Measurements from ENCODE around the gene PCNT. TPM values are rescaled to one million over a fixed set of nuclear protein-coding genes. Genes with fewer than 3 reads are reported as not detected.

The PCNT gene
- total RNA-seq, 1 donor from 2014 or later, result 11.1 TPM

GRCh38 chr21:46397211-46397905, 73.4 kb downstream of the PCNT start:
- DNase-seq (ENCODE audit: low read depth), result no peak
- FAIRE-seq, result no peak

GRCh38 chr21:46397993-46398392, 74.0 kb downstream of the PCNT start:
- Histone ChIP-seq H3K27me3 (ENCODE audit: control insufficient read depth, insufficient read depth, low read length) (no peaks in the 10 kb centered on the region), H3K36me3 (ENCODE audit: control insufficient read depth, insufficient read depth, low read length) (peaks cover 16% of the 10 kb centered on the region), H3K4me3 (ENCODE audit: low read depth, low read length) (no peak overlapping the region)
- TF ChIP-seq, protein P1, sequence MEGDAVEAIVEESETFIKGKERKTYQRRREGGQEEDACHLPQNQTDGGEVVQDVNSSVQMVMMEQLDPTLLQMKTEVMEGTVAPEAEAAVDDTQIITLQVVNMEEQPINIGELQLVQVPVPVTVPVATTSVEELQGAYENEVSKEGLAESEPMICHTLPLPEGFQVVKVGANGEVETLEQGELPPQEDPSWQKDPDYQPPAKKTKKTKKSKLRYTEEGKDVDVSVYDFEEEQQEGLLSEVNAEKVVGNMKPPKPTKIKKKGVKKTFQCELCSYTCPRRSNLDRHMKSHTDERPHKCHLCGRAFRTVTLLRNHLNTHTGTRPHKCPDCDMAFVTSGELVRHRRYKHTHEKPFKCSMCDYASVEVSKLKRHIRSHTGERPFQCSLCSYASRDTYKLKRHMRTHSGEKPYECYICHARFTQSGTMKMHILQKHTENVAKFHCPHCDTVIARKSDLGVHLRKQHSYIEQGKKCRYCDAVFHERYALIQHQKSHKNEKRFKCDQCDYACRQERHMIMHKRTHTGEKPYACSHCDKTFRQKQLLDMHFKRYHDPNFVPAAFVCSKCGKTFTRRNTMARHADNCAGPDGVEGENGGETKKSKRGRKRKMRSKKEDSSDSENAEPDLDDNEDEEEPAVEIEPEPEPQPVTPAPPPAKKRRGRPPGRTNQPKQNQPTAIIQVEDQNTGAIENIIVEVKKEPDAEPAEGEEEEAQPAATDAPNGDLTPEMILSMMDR (IDR thresholded peaks at IDR 0.05; ENCODE audit: insufficient read depth, low read length, severe bottlenecking), result no peak
- no peak for FAIRE-seq
- no peak for DNase-seq (ENCODE audit: low read depth)

More at GRCh38 chr21:46397211-46397905, 73.4 kb downstream of the PCNT start:
- TF ChIP-seq, protein P1 (IDR thresholded peaks at IDR 0.05; ENCODE audit: insufficient read depth, low read length, severe bottlenecking), result no peak
- Histone ChIP-seq H3K36me3 (ENCODE audit: control insufficient read depth, insufficient read depth, low read length) (peaks cover 12% of the 10 kb centered on the region), H3K4me3 (ENCODE audit: low read depth, low read length) (no peak overlapping the region), H3K27me3 (ENCODE audit: control insufficient read depth, insufficient read depth, low read length) (no peaks in the 10 kb centered on the region)

DNA sequence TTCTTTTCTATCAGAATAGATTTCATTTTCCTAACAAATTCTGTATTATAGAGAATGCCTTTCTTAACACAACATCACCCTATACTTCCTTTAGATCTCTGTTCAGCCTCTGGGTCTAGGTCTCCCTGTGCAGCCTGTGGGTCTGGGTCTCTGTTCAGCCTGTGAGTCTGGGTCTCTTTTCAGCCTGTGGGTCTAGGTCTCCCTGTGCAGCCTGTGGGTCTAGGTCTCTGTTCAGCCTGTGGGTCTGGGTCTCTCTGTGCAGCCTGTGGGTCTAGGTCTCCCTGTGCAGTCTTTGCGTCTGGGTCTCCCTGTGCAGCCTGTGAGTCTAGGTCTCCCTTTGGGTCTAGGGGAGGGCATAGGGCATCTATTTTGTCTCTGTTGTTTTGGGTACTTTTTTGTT, 75.2 kb downstream of the PCNT start:
- Histone ChIP-seq H3K36me3 (ENCODE audit: control insufficient read depth, insufficient read depth, low read length) (peaks cover 16% of the 10 kb centered on the region), H3K4me3 (ENCODE audit: low read depth, low read length) (no peak overlapping the region), H3K27me3 (ENCODE audit: control insufficient read depth, insufficient read depth, low read length) (no peaks in the 10 kb centered on the region)
- DNase-seq (ENCODE audit: low read depth) (no peak), FAIRE-seq (peak; percentile 95)
- TF ChIP-seq, protein P1 (IDR thresholded peaks at IDR 0.05; ENCODE audit: insufficient read depth, low read length, severe bottlenecking), result no peak

DNA sequence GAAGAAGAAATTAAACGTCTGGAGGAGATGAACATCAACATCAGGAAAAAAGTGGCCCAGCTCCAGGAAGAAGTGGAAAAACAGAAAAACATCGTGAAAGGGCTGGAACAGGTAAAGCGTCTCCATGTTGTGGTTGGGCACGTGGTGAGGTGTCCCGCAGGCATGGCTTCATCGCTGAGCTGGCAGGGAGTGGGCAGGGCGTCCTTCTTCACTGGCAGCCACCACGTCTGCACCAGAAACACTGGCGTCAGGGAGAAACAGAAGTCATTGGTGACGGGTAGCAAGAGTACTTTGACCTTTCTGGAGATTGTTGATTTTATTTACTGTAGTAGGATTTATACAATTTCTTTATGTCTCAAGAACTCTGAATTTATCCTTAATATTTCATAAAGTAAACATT, 75.7 kb downstream of the PCNT start:
- Histone ChIP-seq H3K27me3 (ENCODE audit: control insufficient read depth, insufficient read depth, low read length) (no peaks in the 10 kb centered on the region), H3K4me3 (ENCODE audit: low read depth, low read length) (no peak overlapping the region), H3K36me3 (ENCODE audit: control insufficient read depth, insufficient read depth, low read length) (peaks cover 16% of the 10 kb centered on the region)
- no peak for FAIRE-seq
- TF ChIP-seq, protein P1 (IDR thresholded peaks at IDR 0.05; ENCODE audit: insufficient read depth, low read length, severe bottlenecking), result no peak
- no peak for DNase-seq (ENCODE audit: low read depth)

- DNase-seq (ENCODE audit: low read depth) (no peak), FAIRE-seq (no peak)
- Histone ChIP-seq H3K4me3 (ENCODE audit: low read depth, low read length) (no peak overlapping the region), H3K27me3 (ENCODE audit: control insufficient read depth, insufficient read depth, low read length) (no peaks in the 10 kb centered on the region), H3K36me3 (ENCODE audit: control insufficient read depth, insufficient read depth, low read length) (peaks cover 14% of the 10 kb centered on the region)
- TF ChIP-seq, protein P1 (IDR thresholded peaks at IDR 0.05; ENCODE audit: insufficient read depth, low read length, severe bottlenecking), result no peak
Observed at GRCh38 chr21:46401186-46401910, 77.4 kb downstream of the PCNT start.
